HT-29 (cell line): ENCODE results near the gene ARHGAP15. TPM values are rescaled to one million over a fixed set of nuclear protein-coding genes. Genes with fewer than 3 reads are reported as not detected.

Experiments used
- DNase-seq: peaks from one replicate; pipeline ENCODE4 v3.0.0-alpha.2; 2015; ENCODE audit warnings: low spot score
- total RNA-seq: library from RNA; depleted of rRNA; stranded (reverse); fragments of >200 nt; shearing (Covaris generic); gene quantifications from 2 replicates; pipeline ENCODE4 v1.2.3, GENCODE V29; 2014

Gene ARHGAP15
- total RNA-seq, 1 experiment from 2014 or later = not detected

DNA sequence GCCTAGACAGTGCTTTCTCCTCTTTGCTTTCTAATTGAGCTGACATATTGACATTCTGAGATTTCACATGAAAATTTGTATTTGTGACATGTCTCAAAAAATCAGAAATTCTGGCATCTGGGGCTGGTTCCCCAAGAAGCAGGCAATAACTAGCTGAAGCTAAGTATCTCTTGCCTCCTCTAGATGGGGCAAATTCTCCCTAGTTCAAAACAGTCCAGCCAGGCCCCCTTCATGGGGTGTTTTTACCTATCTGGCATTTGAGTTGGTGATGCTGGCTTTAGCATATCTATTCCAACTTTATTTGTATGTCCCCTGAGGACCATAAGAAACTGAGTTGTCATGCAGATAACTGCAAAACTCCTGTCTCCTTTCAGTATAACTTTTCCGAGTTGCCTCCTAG is 39.9 kb downstream of the ARHGAP15 start:
- DNase-seq = no peak

DNA sequence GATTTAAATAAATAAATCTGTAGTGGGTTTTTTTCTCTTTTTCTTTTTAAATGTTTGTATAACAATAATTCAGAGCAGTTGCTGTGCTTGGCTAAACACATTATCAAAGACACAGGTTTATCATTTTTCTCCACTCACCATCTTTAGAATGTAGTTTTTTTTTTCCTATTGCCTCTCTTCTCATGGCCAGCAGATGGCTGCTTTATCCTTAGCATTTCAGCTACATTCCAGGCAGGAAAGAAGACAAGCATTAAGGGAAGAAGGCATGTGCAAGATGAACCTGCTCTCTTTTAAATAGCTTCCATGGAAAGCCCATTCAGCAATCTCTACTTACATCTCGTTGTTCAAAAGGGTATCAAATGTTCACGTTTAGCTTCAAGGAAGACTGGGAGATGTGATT is 42.6 kb downstream of the ARHGAP15 start:
- no peak for DNase-seq

DNA sequence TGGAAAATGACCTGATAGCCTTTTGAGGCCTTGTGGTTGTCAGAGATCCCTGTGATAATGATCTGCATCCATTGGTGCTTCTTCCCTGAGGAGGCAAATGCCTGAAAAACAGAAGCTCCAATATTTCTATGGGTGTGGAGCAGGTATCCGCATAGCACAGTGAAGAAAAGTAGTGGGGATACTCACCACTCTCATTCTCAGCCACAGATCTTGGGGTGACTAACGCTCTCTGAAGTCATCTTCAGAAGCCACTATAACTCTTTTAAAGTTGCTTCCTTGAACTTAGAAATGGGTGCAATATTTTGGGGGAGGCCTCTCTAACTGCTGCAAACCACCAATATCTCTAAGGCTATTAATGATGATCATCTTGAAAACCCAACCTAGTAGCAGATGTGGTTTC is 46.2 kb downstream of the ARHGAP15 start:
- no peak for DNase-seq

DNA sequence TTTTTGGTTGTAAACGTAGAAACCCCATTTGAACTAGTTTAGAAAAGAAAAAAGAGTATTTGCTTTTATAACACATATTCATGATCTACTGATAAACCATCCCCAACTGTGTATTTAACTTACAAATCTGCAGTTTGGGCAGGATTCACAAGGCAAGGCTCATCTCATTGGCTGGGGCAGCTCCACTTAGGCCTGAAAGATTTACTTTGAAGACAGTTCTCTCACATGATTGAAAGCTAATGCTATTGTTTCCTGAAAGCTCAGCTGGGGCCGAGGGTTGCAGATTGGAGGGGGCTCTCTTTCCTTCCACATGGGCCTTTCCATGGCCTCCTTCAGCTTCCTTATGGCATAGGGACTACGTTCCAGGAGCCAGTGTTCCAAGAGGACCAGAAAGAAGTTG is 47.4 kb downstream of the ARHGAP15 start:
- DNase-seq = no peak

DNA sequence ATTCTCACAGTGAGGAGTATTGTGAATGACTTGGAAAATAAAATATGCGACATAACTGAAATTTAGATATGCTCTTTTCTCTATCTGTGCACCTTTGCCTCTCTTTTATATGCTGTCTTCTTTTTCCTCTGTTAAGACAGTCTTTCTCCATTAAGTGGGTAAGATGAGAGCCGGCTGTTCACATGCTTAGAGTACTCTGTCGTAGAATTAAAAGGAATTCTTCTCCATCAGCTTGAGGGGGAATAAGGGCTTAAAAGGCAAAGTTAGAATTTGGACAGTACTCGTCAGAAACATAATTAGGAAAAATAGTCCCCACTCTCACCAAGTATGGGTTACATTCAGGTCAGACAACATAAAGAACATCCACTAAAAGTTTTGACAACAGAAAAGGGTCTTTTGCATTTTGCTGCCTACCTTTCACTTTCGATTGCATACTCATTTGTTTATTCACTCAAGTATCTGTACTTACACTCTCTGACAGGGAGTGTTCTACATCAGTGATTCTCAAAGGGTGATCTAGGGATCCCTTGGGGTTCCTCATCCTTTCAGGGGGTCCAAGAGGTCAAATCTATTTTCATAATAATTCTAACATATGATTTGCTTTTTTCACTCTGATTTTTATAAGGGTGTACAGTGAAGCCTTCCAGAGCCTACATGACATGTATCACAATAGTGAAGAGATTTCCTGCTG is 48.0 kb downstream of the ARHGAP15 start:
- no peak for DNase-seq

DNA sequence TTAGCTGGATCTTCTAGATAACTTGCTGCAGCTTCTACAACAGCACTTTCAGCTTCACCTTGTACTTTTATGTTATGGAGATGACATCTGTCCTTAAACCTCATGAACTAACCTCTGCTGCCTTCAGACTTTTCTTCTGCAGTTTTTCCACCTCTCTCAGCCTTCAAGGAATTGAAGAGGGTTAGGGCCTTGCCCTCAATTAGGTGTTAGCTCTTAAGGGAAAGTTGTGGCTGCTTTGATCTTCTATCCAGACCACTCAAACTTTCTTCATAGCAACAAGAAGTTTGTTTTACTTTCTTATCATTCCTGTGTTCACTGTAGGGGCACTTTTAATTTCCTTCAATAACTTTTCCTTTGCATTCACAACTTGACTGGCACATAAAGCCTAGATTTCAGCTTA is 52.3 kb downstream of the ARHGAP15 start:
- no peak for DNase-seq

DNA sequence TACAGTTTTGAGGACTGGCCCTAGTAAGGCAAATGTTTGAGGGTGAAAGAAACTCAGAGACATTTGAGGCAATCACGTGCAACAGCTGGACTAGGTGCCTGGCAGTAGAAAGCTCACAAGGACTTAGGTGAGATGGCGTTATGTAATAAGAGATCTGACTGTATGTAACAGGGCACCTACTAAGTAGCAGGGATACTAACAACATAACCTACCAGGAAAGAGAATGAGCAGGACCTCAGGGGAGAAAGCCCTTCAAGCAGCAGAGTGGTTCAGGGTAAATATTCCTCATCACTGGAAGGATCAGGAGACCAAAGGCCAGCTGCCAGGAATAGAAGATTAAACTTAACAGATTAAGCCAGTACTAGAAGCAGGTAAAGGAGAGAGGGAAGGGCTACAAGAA is 53.4 kb downstream of the ARHGAP15 start:
- no peak for DNase-seq

DNA sequence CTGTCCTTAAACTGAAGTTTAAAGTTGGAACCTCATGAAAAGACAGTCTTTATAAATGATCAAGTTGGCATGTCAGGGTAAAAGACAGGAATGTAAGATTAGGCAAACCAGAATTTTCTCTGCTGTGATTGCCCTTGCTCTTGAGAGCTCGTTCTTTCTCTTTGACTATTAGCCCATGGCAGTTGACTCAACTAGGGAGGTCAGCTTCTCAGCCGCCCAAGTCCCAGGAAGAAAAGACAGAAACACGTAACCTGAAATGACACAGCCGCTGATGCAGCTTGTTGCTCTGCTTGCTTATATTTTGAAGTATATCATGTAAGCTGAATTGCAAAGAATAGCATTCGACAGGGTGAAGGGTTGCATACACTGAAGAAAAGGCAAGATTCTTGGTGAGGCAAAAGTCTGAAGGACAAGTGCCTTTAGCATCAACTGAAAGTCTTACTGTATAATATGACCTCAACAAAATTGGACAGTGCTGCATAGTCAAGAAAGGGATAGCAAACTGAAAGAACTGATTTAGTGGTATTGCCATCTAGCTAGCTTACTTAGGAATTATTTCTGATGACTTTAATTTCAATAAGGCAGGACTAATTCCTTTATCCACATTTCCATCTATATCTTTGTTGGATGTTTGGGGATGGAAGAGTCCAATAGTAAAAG is 54.7 kb downstream of the ARHGAP15 start:
- no peak for DNase-seq

DNA sequence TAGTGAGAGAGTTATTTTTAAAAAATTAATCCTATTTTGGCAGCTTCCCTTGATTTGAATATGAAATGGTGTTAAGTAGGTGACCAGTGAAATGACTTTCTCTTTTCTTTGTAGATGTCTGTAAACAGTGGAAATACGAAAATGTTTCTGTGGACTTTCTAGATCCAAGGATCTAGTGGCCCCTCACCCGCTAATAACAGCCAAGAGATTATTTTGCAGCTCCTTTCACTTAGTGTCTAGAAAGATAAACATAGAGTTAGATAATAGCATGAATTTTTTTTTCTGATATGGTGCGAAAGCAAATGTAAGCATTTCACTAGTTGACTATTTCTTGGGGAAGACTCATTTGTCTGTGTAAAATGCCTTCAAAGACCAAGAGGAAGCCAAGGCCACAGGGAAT is 57.7 kb downstream of the ARHGAP15 start:
- no peak for DNase-seq

DNA sequence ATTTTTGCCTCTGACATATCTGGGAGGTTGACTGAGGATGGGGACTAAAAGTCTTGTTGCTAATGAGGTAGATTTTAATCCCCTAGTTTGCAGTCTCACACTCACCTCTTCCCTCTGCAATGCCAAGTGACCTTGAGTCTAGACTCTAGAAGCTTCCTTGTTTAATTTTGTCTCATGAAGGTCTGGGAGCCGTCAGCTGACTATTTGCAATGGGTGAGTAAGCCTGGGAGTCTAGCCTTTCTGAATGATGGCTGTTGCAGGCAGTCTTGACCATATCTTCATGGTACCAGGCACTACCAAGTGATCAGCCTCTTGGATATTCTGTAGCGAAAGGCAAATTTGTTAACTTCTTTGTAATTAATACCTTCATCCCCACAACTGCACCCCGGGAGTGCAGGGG is 61.2 kb downstream of the ARHGAP15 start:
- DNase-seq = no peak

DNA sequence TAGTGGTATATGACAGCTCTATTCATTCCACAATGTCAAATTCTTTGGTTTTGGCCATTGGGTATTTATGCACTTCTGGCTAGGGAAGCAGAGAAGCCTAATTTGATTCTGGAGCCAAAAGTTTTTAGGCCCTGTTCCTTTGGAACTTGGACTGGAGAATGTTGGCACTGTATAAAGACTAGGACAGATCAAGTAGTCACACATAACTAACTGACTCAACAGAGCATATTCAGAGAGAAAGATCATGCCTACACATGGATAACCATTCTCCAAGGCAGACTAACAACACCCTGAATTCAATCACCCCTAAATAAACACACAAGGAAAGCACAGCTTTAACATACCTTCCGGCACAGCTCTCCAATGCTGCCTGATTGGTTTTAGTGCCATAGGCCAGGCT is 62.9 kb downstream of the ARHGAP15 start:
- no peak for DNase-seq

DNA sequence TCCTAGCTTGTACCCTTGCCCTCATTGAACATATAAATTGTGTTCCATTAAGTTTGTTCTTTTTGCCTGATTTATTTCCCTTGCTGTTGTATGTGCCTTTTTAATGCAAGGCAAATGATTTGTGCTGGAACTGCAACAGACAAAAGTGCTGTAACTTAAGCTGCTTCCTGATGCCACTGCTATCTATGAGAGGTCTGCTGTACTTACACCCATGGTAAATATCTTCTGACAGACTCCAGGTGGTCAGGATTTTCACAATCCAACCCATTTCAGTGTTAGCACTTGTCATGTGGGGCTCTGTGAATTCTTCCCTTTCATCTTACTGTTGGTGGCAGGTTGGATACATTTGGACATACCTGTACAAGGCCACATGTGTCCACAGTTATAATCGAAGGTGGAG is 63.5 kb downstream of the ARHGAP15 start:
- DNase-seq = no peak

DNA sequence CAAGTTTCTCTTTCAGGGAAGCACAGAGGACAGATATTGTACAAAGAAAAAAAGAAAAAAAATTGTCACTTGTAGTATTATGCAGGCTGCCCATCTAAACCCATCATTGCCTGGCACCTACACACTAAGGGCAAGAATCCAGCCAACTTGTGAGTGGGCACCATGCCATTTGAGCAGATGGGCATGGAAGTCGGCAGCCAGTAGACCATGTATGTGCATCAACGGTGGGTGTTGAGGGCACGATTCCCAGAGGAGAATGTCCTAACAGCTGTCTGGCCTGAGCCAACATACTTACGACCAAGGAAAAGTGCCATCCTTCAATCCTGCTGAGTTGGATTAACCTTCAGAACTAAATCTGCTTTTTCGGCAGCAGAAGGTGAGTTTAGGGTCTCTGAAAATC is 63.9 kb downstream of the ARHGAP15 start:
- DNase-seq = no peak

DNA sequence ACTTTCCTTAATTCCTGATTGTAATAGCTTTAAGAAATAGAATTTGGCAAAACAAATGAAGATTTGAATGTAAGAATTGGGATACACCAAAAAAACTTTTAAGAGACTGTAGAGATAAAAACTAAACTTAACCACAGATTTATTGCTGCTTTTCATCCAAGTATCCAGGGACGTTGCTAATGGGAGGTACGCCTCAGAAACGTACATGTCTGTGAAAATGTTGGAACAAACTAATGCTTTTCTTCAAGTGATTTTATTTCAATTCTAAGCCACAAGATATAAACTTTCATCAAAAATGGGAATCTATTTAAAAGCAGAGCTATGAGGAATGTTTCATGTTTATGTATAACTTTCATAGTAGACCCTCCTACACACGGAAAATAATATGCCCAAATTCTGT is 66.3 kb downstream of the ARHGAP15 start:
- DNase-seq = no peak

DNA sequence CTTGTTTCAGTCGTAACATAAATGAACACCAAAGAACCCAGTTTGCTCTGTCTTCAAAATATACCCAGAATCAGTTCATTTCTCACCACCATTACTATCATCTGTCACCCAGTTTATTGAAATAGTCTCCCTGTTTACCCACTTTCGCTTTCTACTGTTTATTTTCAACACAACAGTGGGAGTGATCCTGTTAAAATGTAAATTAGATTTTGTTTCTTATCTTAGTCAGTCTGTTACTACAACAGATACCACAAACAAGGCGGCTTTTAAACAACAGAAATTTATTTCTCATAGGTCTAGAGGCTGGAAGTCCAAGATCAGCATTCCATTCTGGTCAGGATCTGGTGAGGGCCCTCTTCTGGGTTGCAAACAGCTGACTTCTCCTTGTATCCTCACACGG is 74.8 kb downstream of the ARHGAP15 start:
- no peak for DNase-seq

DNA sequence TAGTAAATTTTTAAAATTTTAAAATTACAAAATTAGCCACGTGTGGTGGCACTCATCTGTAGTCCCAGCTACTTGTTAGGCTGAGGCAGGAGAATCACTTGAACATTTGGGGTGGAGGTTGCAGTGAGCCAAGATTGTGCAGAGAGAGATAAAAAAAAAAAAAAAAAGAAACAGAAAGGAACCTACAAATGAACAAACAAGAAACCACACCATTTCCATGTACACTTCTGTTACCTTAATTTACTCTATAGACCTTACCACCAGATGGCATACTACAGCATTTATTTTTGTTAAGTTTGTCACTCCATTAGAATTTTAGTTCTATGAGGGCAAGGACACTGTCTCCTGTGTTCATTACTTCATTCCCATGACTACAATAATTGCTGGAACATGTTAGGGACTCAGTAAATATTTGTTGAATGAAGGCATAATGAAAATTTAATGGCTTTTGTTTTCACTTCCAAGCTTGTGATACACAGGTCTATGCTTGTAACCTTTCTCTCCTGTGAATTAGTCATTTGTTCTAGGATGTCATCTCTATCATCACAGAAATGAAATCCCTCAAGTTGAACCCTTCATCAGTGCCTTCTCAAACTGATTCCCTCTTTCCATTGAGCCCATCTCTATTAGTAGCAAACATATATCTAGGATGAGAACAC is 76.0 kb downstream of the ARHGAP15 start:
- peak; percentile 28 for DNase-seq

DNA sequence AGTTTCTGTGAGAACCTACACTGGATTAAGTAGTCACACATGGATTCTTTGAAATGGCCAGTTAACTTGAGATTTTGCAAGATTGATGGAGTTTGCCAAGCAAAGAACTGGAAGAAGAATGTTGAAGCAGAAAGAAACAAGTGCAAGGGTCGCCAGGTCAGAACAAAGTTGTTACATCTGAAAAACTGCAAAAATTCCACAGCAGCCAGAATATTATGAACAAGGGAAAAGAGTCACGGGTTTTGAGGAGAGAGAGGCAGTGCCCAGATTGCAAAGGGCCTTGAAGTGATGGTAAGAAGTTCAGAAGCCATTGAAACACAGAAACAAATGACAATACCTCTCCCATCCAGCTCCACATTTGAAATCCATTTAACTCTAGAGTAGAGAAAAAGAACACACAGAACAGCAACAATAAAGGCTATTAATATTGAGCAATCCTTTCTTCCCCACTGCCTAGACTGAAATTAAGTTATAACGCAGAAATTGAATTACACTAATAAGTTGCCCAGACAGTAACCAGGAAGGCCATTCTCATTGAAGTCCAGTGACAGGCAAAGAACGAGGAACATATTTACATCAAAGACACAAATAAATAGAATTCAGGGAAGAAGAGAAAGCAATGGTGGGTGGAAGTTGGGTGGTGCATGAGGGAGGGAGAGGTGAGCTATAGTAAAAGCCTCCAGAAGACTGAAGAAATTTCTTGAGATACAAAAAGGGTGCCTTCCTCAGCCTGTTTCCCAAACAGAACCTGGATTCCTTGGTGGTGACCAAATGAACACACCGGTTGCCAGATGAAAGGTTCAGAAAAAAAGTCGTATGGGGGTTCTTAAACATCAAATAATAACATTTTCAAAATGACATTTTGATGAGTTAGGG is 80.6 kb downstream of the ARHGAP15 start:
- DNase-seq = no peak

DNA sequence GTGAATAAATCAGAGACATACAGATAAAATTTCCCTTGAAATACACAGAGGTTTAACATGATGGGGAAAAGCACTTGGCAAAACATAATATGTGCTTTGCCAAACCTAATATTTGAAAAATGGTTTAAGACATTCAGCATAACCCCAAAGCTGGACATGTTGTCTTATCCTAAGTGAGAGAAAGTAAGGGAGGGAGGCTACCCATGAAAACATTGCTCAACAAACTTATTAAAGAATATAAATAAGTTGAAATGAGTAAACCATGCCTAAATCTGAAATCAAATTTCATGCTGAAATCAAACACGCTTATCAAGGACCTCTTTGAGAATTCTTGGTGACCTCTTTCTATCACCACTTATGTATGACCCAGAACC is 81.2 kb downstream of the ARHGAP15 start:
- no peak for DNase-seq

DNA sequence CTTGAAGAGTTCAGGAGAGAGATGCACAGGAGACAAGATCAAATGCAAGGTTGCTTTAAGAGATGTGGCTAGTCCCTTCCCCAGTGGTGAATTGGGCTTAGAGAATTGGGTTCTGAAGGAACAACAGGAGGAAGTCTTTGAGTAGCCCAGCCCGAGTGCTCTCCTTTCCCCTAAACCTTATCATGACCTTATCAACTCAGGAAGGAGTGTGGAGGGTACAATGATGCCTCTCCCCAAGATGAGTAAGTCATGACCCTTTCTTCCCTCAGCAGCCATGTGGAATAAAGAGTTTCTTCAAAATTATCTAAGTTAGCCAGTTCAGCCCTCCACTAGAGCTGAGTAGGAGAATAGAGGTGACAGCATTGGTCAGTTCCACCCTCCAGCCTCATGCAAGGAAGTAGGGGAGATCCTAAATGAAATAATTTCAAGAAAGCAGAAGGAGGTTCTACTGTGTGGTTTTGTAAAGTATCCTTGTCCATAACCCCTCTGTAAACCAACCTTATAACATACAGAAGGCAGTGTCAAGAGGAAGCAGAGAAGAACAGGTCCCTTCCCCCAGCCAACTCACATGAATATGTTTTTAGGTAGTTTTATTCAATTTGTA is 88.4 kb downstream of the ARHGAP15 start:
- DNase-seq = no peak

DNA sequence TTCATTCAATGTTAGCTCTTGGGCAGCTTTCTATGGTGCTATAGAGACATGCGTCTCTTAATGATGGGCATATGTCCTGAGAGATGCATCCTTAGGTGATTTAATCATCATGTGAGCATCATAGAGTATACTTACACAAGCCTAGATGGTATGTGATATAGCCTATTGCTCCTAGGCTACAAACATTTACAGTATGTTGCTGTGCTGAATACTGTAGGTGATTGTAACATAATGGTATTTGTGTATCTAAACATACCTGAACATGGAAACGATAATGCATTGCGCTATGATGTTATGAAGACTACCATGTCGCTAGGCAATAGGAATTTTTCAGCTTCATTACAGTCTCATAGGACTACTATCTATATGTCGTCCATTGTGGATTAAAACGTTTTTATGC is 89.4 kb downstream of the ARHGAP15 start:
- no peak for DNase-seq

DNA sequence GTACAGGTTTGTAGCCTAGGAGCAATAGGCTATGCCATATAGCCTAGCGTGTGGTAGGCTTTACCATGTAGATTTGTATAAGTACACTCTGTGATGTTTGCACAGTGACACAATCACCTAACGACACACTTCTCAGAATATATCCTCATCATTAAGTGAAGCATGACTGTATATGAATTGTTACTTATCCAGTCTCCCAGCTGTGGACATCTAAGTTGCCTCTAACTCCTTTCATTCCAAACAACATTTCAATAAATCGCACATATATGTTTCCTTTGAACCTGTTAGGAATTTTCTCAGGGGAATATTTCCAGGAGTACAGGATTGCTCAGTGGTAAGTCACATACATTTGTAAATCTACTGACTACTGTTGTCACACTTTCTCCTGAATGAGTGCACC is 90.0 kb downstream of the ARHGAP15 start:
- no peak for DNase-seq

DNA sequence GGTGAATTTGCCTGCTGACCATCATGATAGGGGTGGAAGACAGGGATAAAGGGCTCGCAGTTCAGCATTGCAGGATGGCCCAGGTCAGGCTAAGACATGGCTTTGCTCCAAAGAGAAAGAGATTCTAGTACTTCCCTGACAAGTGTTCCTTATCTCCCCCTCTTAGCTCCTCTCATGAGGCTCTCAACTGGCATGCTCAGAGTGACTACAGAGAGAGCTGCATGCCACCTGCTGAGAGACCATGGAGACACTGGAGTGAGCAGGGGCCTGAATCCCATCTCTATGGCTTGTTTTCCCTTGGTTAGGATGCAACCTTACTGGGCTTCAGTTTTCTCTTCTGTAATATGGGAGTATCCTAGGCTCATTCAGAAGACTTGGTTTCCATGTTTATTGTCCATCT is 94.3 kb downstream of the ARHGAP15 start:
- no peak for DNase-seq
